ENCODE results near the gene GHITM. TPM values are rescaled to one million over a fixed set of nuclear protein-coding genes. Genes with fewer than 3 reads are reported as not detected.

GHITM gene, protein sequence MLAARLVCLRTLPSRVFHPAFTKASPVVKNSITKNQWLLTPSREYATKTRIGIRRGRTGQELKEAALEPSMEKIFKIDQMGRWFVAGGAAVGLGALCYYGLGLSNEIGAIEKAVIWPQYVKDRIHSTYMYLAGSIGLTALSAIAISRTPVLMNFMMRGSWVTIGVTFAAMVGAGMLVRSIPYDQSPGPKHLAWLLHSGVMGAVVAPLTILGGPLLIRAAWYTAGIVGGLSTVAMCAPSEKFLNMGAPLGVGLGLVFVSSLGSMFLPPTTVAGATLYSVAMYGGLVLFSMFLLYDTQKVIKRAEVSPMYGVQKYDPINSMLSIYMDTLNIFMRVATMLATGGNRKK
- total RNA-seq (2022; extraction: Qiagen RNA extraction; ENCODE audit: low read depth), result 202 to 218 TPM (median 213 TPM) in 5 replicates

GRCh38 chr10:84139126-84140035 is at the start of gene GHITM:
GHITM (plus strand) TSS chr10:84139509; CDS start chr10:84141501, 1,992 bp downstream.

GRCh38 chr10:84173501-84173929 is 34.2 kb downstream of the GHITM start, which contains the start of gene GPR15LG:
GPR15LG (plus strand) TSS chr10:84173801; CDS start chr10:84173852, 51 bp downstream.

DNA sequence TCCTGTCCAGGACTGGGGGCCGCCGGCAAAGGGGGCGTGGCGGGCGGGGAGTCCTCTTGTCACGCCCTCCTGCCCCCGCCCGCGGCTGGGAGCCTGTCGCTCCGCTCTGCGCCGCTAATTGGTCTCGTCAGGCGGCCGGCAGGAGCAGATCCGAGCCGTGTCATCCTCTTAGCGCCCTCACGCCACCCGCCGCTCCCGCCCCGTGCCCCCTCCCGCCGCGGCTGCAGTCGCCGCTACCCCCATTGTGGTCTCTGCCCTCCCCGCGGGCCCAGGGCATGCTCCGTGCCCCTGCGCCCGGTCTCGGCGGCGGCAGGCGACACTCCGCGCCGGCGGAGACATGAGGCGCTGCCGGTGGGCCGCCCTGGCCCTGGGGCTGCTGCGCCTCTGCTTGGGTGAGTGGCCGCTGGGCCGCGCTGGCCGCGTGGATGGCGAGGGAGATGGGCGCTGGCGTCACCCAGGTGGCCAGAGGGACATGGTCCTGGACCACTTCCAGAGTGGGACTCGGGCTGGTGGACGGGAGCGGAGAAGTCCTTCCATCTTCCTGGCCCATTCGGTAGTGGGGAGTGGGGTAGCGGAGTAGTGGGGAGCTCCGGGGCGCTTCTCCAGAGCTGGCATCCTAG is 55.2 kb downstream of the GHITM start, which contains the start of gene CDHR1:
TSS of gene CDHR1 (plus strand) at position 114 of the 620 bp plus-strand sequence. CDS start at position 338, 224 bp downstream.

Other genes starting within 250 kb of the GHITM start
- gene GPR15LG, start 34.3 kb downstream of the GHITM start, total RNA-seq (2022; extraction: Qiagen RNA extraction; ENCODE audit: low read depth), result not detected in 5 replicates
- gene CDHR1, start 55.0 kb downstream of the GHITM start, total RNA-seq (2022; extraction: Qiagen RNA extraction; ENCODE audit: low read depth), result 0.06 to 0.13 TPM (median 0.10 TPM) in 4 of 5 replicates, not detected in the other
- gene LRIT2, start 86.0 kb downstream of the GHITM start, total RNA-seq (2022; extraction: Qiagen RNA extraction; ENCODE audit: low read depth), result not detected in 5 replicates
- gene LRIT1, start 102.0 kb downstream of the GHITM start, total RNA-seq (2022; extraction: Qiagen RNA extraction; ENCODE audit: low read depth), result not detected in 5 replicates
- not detected in 5 replicates for gene RGR, start 105.5 kb downstream of the GHITM start, total RNA-seq (2022; extraction: Qiagen RNA extraction; ENCODE audit: low read depth)
- gene CCSER2, start 189.1 kb downstream of the GHITM start, total RNA-seq (2022; extraction: Qiagen RNA extraction; ENCODE audit: low read depth), result 8.6 to 13.0 TPM (median 11.5 TPM) in 5 replicates

All from A549 treated with CpdA at 1 μM for 4 hours (cell line).